KOPT-K1 (cell line): ENCODE data around the gene RNASEL.

ENCODE experiments used
- H3K27ac ChIP-seq: fragments of 200-600 bp; sonication (generic); 2 replicates; pipeline ENCODE4 v1.5.1; 2016; ENCODE audit warnings: antibody characterized with exemption, mild to moderate bottlenecking, low read depth, low read length; ENCODE audit not compliant: poor library complexity, severe bottlenecking
- H3K36me3 ChIP-seq: fragments of 200-600 bp; sonication (generic); 2 replicates; pipeline ENCODE4 v1.5.1; 2017; ENCODE audit warnings: antibody characterized with exemption, mild to moderate bottlenecking, low read length, moderate library complexity; ENCODE audit not compliant: insufficient read depth
- H3K9me3 ChIP-seq: fragments of 200-600 bp; sonication (generic); 2 replicates; pipeline ENCODE4 v1.5.1; 2017; ENCODE audit warnings: antibody characterized with exemption, low read length, mild to moderate bottlenecking; ENCODE audit not compliant: insufficient read depth, poor library complexity, severe bottlenecking

The RNASEL gene

DNA sequence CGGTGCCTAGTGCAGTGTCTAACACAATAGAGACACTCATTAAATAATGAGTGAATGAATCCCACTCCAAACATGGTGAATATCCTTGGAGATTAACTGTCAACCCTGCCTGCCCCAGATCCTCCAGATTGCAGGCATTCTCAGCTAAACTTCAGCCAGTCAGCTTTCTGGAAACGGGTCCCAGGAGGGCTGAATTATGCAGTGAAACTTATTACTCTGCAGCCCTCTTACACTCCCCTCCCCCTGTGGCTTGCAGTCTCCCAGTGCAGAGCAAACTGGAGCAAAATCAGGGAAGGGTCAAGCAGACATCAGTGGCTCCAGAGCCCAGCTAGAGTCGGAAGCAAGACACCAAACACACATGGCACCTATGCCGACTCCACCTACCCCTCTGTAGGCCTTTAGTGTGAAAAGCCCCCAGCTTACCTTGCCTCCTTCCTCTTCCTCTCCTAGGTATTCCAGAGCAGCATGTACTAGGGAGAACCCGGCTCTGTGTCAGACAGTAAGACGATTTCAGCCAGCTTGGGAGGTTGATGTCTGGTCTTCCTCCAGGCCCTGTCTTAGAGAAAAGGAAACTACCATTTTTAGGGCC lies 21.6 kb upstream of the RNASEL start:
- no peaks in the 10 kb centered on the region for H3K9me3 ChIP-seq
- H3K36me3 ChIP-seq: no peaks in the 10 kb centered on the region
- H3K27ac ChIP-seq: no peak overlapping the region

DNA sequence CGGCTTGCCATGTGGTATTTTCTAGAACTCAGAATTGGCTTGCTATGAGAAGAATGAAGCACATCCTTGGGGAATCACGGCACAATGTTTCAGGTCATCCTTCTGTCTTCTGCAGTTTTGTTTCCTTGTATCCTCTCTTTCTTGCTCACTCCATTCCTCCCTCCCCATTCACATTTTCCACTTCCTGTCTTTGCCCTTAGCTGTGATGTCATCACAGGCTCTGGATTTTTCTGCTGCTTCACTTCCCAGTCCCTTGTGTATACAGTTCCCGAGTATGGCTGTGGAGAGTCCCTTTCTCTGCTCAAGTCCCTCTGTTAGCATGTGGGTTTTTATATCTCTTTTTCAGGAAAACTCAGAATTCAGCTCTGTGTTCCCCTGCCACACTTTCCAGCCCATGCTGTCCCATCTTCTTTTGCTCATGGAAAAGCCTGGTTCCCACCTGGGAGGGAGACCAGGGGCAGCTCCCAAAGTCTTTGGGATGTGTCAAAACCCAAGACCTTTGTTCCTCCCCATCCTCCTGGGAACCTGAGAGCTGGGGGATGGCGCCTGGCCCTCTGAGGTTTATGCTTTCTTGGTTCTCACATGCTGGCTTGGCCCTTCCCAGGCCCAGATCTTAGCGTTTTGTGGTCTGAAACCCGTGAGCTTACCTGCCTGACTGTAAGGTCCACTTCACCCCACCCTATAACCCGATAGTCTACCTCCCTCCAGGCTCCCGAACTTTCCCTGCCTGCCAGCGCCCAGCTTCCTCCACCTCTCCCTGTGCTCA lies 20.0 kb upstream of the RNASEL start:
- no peaks in the 10 kb centered on the region for H3K9me3 ChIP-seq
- H3K27ac ChIP-seq: no peak overlapping the region
- no peaks in the 10 kb centered on the region for H3K36me3 ChIP-seq

- no peaks in the 10 kb centered on the region for H3K9me3 ChIP-seq
- no peaks in the 10 kb centered on the region for H3K36me3 ChIP-seq
- no peak overlapping the region for H3K27ac ChIP-seq
Measured at GRCh38 chr1:182608236-182608635, 19.2 kb upstream of the RNASEL start.

- Histone ChIP-seq H3K36me3 (no peaks in the 10 kb centered on the region), H3K27ac (no peak overlapping the region), H3K9me3 (no peaks in the 10 kb centered on the region)
Measured at GRCh38 chr1:182607566-182607965, 18.5 kb upstream of the RNASEL start.

DNA sequence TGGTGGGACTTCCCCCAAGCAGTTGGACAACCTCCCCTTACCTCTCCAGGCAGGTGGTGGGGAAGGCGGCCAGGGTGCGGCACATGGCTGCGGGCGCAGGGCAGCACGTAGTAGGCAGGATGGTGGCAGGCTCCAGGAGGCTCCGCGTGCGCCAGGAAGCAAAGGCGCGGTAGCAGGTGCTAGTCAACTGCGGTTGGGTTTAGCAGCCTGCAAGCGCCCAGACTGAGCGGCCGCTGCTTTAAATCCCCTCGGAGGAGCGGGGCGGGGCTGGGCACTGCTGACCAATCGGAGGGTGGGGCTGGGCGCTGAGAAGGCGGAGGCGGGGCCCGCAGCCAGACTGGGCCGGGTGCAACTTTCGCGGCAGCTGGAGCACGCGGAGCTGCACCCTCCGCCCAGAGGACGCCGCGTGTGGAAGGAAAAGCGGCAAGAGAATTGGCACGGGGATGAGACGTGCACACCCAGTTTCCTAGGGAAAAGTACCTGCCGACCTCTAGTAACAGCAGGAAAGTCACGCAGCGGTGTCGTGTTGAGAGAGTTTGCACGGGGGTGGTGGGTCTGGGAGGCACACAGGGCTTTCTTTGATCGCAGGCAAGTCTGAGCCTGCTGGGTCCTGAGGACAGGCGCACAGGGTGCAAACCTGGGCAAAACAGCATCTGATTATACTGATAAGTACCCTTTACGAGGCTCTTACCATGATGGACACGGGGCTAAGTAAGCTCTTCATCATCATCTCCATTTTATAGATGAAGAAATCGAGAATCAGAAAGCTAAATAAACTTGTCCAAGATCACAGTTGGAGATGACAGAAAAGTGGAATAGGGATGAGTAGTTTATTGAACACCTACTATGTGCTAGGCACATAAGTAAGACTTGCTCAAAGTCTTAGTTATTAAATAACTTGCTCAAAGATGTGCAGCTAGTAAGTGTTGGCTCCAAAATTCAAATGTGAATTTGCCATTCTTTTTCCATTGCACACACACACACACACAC lies 15.4 kb upstream of the RNASEL start, which contains the start of gene RGS16:
RGS16 (minus strand) TSS at position 215 of the 990 bp plus-strand sequence; CDS start at position 85, 130 bp downstream.
- Histone ChIP-seq H3K9me3 (no peaks in the 10 kb centered on the region), H3K27ac (no peak within 1 kb of the TSS), H3K36me3 (no peaks in the 10 kb centered on the region)

DNA sequence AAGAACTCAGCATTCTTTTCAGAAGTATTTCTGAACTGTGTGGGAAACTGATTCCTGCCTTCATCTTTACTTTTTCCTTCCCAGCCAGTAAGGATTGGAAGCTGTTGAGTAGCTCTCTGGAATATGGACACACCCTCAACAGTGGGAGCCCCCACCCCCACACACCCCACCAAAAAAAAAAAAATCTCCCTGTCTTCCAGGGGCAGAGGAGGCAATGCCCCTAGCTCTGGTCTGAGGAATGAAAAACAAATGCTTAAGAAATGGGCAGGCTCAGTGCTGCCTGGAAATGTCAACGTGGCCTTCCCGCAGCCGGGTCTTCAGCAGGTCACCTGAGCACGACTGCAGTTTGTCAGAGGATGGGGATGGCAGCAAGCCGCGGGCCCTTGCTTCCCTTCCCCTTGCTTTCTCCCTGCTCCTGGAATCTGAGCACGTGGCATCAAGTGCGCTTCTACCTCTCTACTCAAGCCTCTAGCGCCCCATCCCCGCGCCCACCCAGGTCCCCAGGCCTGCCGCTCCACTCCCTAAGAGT lies 14.7 kb upstream of the RNASEL start:
- no peaks in the 10 kb centered on the region for H3K36me3 ChIP-seq
- H3K9me3 ChIP-seq: no peaks in the 10 kb centered on the region
- H3K27ac ChIP-seq: no peak overlapping the region

- Histone ChIP-seq H3K9me3 (no peaks in the 10 kb centered on the region), H3K36me3 (no peaks in the 10 kb centered on the region), H3K27ac (no peak overlapping the region)
Measured at GRCh38 chr1:182602935-182603645, 14.0 kb upstream of the RNASEL start.

DNA sequence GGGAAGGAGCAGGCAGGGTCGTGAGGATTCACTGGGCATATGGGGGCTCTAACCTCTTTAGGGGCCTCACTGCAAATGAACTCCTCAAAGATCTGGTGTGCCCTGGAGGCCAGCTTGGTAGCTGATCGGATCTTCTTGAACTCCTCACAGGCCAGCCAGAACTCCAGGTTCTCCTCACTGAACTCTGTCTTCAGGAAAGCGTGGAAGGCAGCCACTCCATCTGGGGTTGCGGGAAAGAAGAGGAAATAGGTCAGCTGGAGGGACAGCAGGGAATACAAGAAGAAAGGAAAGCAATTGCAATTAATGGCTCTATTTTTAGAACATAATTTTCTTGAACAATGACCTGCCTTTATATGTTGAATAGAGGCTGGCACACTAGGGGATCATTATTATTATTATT lies 12.9 kb upstream of the RNASEL start:
- Histone ChIP-seq H3K27ac (no peak overlapping the region), H3K9me3 (no peaks in the 10 kb centered on the region), H3K36me3 (no peaks in the 10 kb centered on the region)

DNA sequence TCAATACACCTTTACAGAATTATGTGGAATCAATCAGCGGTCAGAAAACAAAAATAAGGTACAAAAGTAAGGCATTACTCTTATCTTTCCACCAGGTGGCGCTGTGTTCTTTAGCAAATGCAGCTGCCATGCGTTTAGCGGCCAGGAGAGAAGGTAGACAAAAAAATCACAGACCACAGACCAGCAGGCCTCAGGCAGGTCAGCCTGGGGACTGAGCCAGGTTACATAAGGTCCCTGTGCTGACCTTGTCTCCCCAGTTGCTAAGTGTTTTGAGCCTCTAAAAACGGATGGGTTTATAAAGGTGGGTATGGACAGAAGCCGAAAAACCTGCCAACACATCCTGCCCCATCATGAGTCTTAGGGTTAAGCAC lies 12.3 kb upstream of the RNASEL start:
- H3K9me3 ChIP-seq: no peaks in the 10 kb centered on the region
- no peaks in the 10 kb centered on the region for H3K36me3 ChIP-seq
- H3K27ac ChIP-seq: no peak overlapping the region

DNA sequence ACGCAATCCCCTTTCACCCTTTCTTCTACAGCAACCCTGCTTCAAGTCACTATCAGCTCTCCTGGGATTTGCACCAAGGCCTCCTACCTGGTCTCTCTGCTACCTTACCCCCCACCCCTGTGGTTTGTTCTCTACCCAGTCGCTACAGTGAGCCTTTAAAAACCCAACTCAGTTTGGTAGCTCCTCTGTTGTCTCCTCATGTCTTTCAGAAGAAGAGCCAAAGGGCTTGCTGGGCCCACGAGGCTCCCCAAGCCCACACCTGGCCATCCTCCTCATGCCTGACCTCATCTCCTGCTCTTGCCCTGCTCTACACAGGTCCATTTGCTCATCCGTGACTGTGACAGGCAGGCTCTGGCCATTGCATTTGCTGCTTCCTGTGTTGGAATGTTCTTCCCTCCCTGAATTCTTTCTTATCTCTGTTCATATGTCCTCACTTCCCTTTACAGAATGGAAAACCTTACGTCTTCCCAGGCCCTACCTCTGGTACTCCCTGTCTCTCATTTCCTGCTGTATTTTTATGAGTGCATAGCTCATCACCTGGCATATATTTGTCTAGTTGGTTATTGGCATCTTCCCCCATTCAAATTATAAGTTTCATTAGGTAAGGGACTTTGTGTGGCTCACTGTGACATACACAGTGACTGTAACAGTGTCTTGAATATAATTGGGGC lies 11.8 kb upstream of the RNASEL start:
- H3K36me3 ChIP-seq: no peaks in the 10 kb centered on the region
- H3K9me3 ChIP-seq: no peaks in the 10 kb centered on the region
- no peak overlapping the region for H3K27ac ChIP-seq

GRCh38 chr1:182600036-182600713 lies 11.1 kb upstream of the RNASEL start:
- no peaks in the 10 kb centered on the region for H3K9me3 ChIP-seq
- H3K36me3 ChIP-seq: no peaks in the 10 kb centered on the region
- H3K27ac ChIP-seq: no peak overlapping the region

DNA sequence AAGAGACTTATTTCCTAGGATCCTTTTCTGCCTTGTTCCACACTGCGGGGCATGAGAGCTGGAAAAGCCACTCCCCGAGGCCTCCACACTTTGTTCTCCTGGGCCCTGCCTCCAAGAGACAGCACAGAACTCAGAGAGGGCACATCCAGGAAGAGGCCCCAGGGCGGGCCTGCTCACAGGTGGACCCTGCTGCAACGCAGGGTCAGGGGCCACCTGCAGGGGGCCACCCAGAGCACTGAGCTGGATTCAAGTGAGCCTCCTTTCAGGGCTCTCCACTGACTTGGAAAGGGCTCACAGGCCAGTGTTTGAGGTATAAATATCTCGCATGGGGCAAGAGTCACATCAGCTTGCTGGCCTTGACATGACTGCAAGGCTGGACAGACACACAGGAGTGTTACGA lies 10.3 kb upstream of the RNASEL start:
- no peaks in the 10 kb centered on the region for H3K36me3 ChIP-seq
- no peaks in the 10 kb centered on the region for H3K9me3 ChIP-seq
- no peak overlapping the region for H3K27ac ChIP-seq

DNA sequence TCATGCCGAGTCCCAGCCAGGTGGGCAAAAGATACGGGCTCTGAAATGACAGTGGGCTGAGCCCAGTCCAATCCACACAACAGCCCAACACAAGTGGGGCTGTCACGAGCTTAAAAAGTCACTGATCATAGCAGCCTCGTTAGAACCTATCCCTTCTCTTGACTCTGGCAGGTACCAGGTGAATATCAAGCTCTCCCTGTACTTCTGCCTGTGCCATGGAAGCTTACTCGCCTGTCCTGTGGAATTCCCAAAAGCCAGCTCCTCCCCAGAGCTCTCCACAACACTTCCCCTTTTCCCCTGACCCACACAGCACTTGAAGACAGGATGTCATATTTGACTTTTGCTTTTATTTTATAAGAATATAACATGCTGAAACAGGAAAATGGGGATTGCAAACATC lies 9.2 kb upstream of the RNASEL start:
- no peaks in the 10 kb centered on the region for H3K9me3 ChIP-seq
- H3K27ac ChIP-seq: no peak overlapping the region
- no peaks in the 10 kb centered on the region for H3K36me3 ChIP-seq

DNA sequence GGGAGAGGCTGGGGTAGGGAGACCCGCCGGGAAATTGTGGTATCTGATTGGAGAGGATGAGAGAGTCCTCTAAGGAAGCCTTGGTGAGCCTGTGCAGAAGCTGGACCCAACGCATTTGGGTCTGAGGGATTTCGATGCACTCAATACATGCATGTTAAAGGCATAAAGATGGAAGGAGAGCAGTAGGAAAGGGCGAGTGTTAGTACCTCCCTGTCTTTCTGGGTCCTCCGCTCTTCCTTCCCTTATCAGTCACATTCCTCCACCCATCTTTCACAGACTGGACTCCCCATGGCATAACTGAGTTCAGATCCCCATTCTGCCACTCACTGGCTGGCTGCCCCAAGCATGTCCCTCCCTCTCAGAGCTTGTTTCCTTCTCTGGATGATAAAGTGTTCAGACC lies 7.9 kb upstream of the RNASEL start:
- no peaks in the 10 kb centered on the region for H3K36me3 ChIP-seq
- H3K9me3 ChIP-seq: no peaks in the 10 kb centered on the region
- no peak overlapping the region for H3K27ac ChIP-seq
